HepG2 (cell line): ENCODE results near the gene ABCG2. TPM values are rescaled to one million over a fixed set of nuclear protein-coding genes. Genes with fewer than 3 reads are reported as not detected.

Source experiments
- ATAC-seq: fragments of 200-7000 bp; cut with Tn5 transposase; 3 replicates; pipeline ENCODE4 v1.9.1; 2020; ENCODE audit warnings: mild to moderate bottlenecking, moderate library complexity
- BruUV-seq: library from RNA; stranded (reverse); fragments of 400-500 nt; replicated peaks from 2 replicates; lab custom pipeline; 2021; lab: Mats Ljungman, UMichigan
- CTCF ChIA-PET: fragments of 300-600 bp; formaldehyde crosslinking; extraction: SDS; loops from one replicate; lab custom pipeline; 2021; ENCODE audit warnings: low total read pairs, inconsistent platforms, low intra/inter-chr PET ratio; lab: Yijun Ruan, JAX
- POLR2A ChIA-PET: fragments of 350-600 bp; sonication (Branson Sonifier 250); formaldehyde crosslinking; loops from one replicate; lab custom pipeline; 2020; ENCODE audit warnings: antibody characterized with exemption, inconsistent platforms; lab: Yijun Ruan, JAX
- DNase-seq: peaks from one replicate; pipeline ENCODE4 v3.0.0-alpha.2; 2015; ENCODE audit warnings: low spot score
- FAIRE-seq: peaks from 3 replicates; lab custom pipeline; 2011; peaks lifted over from hg19 to GRCh38; lab: Jason Lieb, UNC
- H2AFZ ChIP-seq: one replicate; pipeline ENCODE4 v1.6.1; 2011; ENCODE audit warnings: low read length, inconsistent platforms
- H3K27ac ChIP-seq: fragments of 300-600 bp; 3 replicates; pipeline ENCODE4 v1.8.0; 2011; ENCODE audit warnings: mixed run types, mild to moderate bottlenecking, mixed read lengths, low read length, inconsistent platforms; ENCODE audit not compliant: insufficient read depth; ENCODE audit errors: extremely low read length
- H3K27me3 ChIP-seq, 2 experiments: fragments of 200-600 bp in 1 of 2; 2 replicates in 1 of 2; 3 replicates in 1 of 2; pipeline versions ENCODE4 v1.6.0 to v1.8.0; 2011; ENCODE audit warnings: low read length in 2 of 2, mild to moderate bottlenecking in 2 of 2, moderate library complexity in 2 of 2, inconsistent platforms in 1 of 2; ENCODE audit not compliant: insufficient read depth in 2 of 2, control insufficient read depth in 1 of 2
- H3K36me3 ChIP-seq, 2 experiments: fragments of 200-600 bp in 1 of 2; replicated peaks in 1 of 2; 2 replicates in 1 of 2; 3 replicates in 1 of 2; pipeline versions ENCODE4 v1.5.1 to v1.8.0; 2011; ENCODE audit warnings: low read length in 2 of 2, inconsistent platforms in 1 of 2; ENCODE audit not compliant: insufficient read depth in 2 of 2, control insufficient read depth in 1 of 2
- H3K4me1 ChIP-seq: 2 replicates; pipeline ENCODE4 v1.5.1; 2012; ENCODE audit warnings: low read length, inconsistent platforms; ENCODE audit not compliant: insufficient read depth
- H3K4me2 ChIP-seq: 2 replicates; pipeline ENCODE4 v1.6.0; 2011; ENCODE audit warnings: low read depth, low read length, inconsistent platforms
- H3K4me3 ChIP-seq, 3 experiments: fragments of 200-600 bp in 1 of 3; sonication (generic), shearing (Covaris generic) in 1 of 3; replicated peaks in 1 of 3; 2 replicates each; pipeline ENCODE4 v1.5.1; 2011 to 2016; ENCODE audit warnings: low read length in 3 of 3, inconsistent platforms in 2 of 3, low read depth in 2 of 3, mild to moderate bottlenecking in 2 of 3, control low read depth in 1 of 3, mixed read lengths in 1 of 3; ENCODE audit not compliant: insufficient read depth in 1 of 3
- H3K79me2 ChIP-seq: one replicate; pipeline ENCODE4 v1.6.1; 2011; ENCODE audit warnings: low read length, inconsistent platforms; ENCODE audit not compliant: insufficient read depth
- H3K9ac ChIP-seq: 2 replicates; pipeline ENCODE4 v1.6.0; 2011; ENCODE audit warnings: mild to moderate bottlenecking, low read depth, low read length, inconsistent platforms; ENCODE audit not compliant: insufficient read depth
- H3K9me3 ChIP-seq: 2 replicates; pipeline ENCODE4 v1.5.1; 2012; ENCODE audit warnings: mild to moderate bottlenecking, low read length
- H4K20me1 ChIP-seq: 2 replicates; pipeline ENCODE4 v1.6.0; 2011; ENCODE audit warnings: inconsistent platforms, mild to moderate bottlenecking, low read length, moderate library complexity; ENCODE audit not compliant: insufficient read depth
- FUBP1 ChIP-seq: sonication (generic); formaldehyde crosslinking; IDR thresholded peaks from 2 replicates; pipeline ENCODE4 v1.5.1; 2020; ENCODE audit warnings: missing genetic modification reagents, mild to moderate bottlenecking, borderline replicate concordance
- MLLT10 ChIP-seq: sonication (generic); formaldehyde crosslinking; IDR thresholded peaks from 2 replicates; pipeline ENCODE4 v1.4.0; 2020; ENCODE audit warnings: missing genetic modification reagents
- NR3C1 ChIP-seq: sonication (generic); formaldehyde crosslinking; IDR thresholded peaks from 2 replicates; pipeline ENCODE4 v1.4.0; 2020; ENCODE audit warnings: missing genetic modification reagents
- SMAD3 ChIP-seq: sonication (generic); formaldehyde crosslinking; IDR thresholded peaks from 2 replicates; pipeline ENCODE4 v1.4.0; 2020; ENCODE audit warnings: missing genetic modification reagents
- TRIM22 ChIP-seq: fragments of 450-650 bp; IDR thresholded peaks from 2 replicates; pipeline ENCODE4 v1.6.1; 2017
- WGBS: methylation state at CpG from one replicate; pipeline ENCODE4 v1.1.6; 2017; ENCODE audit warnings: low lambda C conversion rate; 5-methylcytosine and 5-hydroxymethylcytosine counted together
- in situ Hi-C: cut with HindIII; loops from 2 replicates; pipeline ENCODE4 v1.10.0; 2017; ENCODE audit warnings: low pct_unique_long_range_greater_than_20kb; ENCODE audit not compliant: extremely low pct_ligation_motif_present
- intact Hi-C: fragments of 100-400 bp; cut with micrococcal nuclease; formaldehyde crosslinking; loops from one replicate; pipeline ENCODE4 v1.10.0; 2022; ENCODE audit not compliant: unreplicated experiment
- polyA plus RNA-seq, 8 experiments: library from polyadenylated mRNA; depleted of rRNA in 3 of 8; stranded (reverse) in 7 of 8; unstranded in 1 of 8; fragments of >200 nt; fragmentation: Illumina TruSeq in 4 of 8; extraction: Trizol in 4 of 8; gene quantifications; 2 replicates each; pipeline versions ENCODE4 v1.2.1 to v1.2.3, GENCODE V29; 2011 to 2016; ENCODE audit warnings: low read depth in 4 of 8, missing spikeins in 1 of 8, mixed read lengths in 1 of 8; ENCODE audit not compliant: insufficient read depth in 1 of 8
- total RNA-seq, 5 experiments: library from RNA; depleted of rRNA; stranded (reverse); fragments of >200 nt; fragmentation: Illumina TruSeq; extraction: Trizol; gene quantifications; 2 replicates each; pipeline ENCODE4 v1.2.3, GENCODE V29; 2016; ENCODE audit warnings: low read depth in 1 of 5
- TF ChIP-seq, protein P1 (sequence below): sonication (generic); formaldehyde crosslinking; IDR thresholded peaks from 2 replicates; pipeline ENCODE4 v1.4.0; 2020; ENCODE audit warnings: missing genetic modification reagents, mild to moderate bottlenecking, borderline replicate concordance
- TF ChIP-seq, protein P2 (sequence below): sonication (generic); formaldehyde crosslinking; IDR thresholded peaks from 2 replicates; pipeline ENCODE4 v1.8.1; 2022; ENCODE audit warnings: low read depth, mild to moderate bottlenecking, missing genetic modification reagents

ABCG2 gene
- total and polyA plus RNA-seq, 2 of the 13 experiments (the other 11 are each of a cell fraction or from before 2014, with no cell fraction given): 10.0 to 15.7 TPM

DNA sequence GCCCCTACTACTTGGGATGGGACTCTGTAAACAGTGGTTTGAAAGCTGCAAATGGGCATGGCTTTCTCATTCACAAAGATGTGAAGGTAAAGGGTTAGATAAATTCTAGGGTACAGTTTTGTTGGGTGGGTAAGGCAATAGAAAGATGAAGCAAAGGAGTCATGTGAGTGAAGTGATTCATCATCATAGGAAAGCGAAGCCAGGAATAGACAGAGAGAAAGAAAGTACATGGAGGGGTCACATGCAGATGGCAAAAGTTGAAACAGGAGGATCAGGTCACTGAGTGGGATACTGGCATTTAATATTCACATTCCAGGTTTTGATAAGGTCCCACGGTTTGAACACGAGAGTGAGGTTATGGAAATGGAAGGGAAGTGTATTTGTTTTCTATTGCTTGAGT lies 8.2 kb upstream of the ABCG2 start:
- TF ChIP-seq SMAD3 (CRISPR knock-in tag) (no peak), TRIM22 (no peak), NR3C1 (CRISPR knock-in tag) (no peak), FUBP1 (CRISPR knock-in tag) (no peak), MLLT10 (no peak)
- TF ChIP-seq, protein P1, sequence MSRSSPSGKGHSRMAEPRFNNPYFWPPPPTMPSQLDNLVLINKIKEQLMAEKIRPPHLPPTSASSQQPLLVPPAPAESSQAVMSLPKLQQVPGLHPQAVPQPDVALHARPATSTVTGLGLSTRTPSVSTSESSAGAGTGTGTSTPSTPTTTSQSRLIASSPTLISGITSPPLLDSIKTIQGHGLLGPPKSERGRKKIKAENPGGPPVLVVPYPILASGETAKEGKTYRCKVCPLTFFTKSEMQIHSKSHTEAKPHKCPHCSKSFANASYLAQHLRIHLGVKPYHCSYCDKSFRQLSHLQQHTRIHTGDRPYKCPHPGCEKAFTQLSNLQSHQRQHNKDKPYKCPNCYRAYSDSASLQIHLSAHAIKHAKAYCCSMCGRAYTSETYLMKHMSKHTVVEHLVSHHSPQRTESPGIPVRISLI (CRISPR knock-in tag): no peak
- TF ChIP-seq, protein P2, sequence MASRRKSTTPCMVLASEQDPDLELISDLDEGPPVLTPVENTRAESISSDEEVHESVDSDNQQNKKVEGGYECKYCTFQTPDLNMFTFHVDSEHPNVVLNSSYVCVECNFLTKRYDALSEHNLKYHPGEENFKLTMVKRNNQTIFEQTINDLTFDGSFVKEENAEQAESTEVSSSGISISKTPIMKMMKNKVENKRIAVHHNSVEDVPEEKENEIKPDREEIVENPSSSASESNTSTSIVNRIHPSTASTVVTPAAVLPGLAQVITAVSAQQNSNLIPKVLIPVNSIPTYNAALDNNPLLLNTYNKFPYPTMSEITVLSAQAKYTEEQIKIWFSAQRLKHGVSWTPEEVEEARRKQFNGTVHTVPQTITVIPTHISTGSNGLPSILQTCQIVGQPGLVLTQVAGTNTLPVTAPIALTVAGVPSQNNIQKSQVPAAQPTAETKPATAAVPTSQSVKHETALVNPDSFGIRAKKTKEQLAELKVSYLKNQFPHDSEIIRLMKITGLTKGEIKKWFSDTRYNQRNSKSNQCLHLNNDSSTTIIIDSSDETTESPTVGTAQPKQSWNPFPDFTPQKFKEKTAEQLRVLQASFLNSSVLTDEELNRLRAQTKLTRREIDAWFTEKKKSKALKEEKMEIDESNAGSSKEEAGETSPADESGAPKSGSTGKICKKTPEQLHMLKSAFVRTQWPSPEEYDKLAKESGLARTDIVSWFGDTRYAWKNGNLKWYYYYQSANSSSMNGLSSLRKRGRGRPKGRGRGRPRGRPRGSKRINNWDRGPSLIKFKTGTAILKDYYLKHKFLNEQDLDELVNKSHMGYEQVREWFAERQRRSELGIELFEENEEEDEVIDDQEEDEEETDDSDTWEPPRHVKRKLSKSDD (CRISPR knock-in tag): no peak
- in situ Hi-C loops: no loop called here
- Histone ChIP-seq H3K36me3 (no peaks in the 10 kb centered on the region), H4K20me1 (no peaks in the 10 kb centered on the region), H3K4me3 (no peak overlapping the region), H3K9me3 (no peaks in the 10 kb centered on the region), H3K27ac (no peak overlapping the region), H3K4me2 (no peak overlapping the region), H3K79me2 (no peaks in the 10 kb centered on the region), H3K4me1 (peaks cover 22% of the 10 kb centered on the region), H3K9ac (no peak overlapping the region), H3K27me3 (no peaks in the 10 kb centered on the region), H2AFZ (no peak overlapping the region)
- no TSS peak for BruUV-seq
- DNase-seq: no peak
- ATAC-seq: no peak
- intact Hi-C loops: no loop called here
- 46% methylated on average over 3 of the region's 3 CpGs for WGBS
- ChIA-PET POLR2A (no interaction called here), CTCF (no interaction called here)
- no peak for FAIRE-seq
